ENCODE data around the gene ANLN.
"Not testable (repeated sequence)": the region's sequence is repeated elsewhere in the genome, so short reads cannot be mapped to it uniquely, and the experiment has no call there.

ANLN gene

DNA sequence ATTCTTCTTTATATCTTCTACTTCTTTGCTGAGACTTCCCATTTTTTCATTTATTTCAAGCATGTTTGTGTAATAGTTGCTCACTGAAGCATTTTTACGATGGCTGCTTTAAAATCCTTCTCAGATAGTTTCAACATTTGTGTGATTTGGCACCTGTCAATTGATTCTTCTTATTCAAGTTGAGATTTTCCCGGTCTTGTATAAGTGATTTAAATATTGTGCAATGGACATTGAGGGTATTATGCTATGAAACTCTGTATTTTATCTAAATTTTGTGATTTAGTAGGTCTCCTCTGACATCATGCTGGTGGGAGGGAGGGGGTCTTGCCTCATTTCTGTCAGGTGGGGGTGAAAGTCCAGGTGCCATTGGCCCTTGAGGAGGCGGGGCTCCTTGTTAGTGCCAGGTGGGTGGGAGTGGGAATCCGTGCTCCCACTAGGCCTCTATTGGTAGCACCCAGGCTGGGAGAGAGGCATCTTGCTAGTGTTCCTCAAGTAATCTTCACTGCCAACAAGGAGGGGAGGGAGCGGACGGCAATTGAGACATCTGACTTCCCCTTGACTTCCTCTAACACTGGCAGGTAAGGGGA lies 73.0 kb downstream of the ANLN start:
- no peaks in the 10 kb centered on the region for H3K36me3 ChIP-seq (ENCODE audit: control insufficient read depth, insufficient read depth, low read length)
- H3K27me3 ChIP-seq (ENCODE audit: control insufficient read depth, insufficient read depth, low read length), result no peaks in the 10 kb centered on the region
- no peak overlapping the region for H3K9ac ChIP-seq (ENCODE audit: low read length)
- no peaks in the 10 kb centered on the region for H3K4me1 ChIP-seq (ENCODE audit: control insufficient read depth, insufficient read depth, low read length)
- no peak overlapping the region for H3K4me3 ChIP-seq (ENCODE audit: low read length)
- H3K27ac ChIP-seq (ENCODE audit: low read depth, low read length), result no peak overlapping the region

DNA sequence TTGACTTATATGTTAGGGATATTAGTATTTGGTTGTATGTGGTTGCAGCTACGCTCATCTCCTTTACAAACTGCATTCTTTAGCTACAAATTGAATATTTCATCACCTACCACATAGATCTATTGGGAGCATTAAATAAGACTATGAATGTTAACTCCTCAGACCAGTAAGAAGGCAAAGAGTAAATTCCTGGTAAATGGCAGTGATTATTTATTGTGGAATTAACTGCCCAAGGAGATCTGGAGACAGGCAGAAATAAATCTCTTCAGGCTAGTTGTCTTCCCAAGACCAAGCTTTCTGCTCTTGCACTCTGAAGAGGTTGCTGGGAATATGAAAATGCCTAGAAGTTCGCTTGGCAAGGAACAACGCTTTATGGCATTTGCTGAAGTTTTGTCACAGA lies 74.6 kb downstream of the ANLN start:
- Histone ChIP-seq H3K27ac (ENCODE audit: low read depth, low read length) (no peak overlapping the region), H3K36me3 (ENCODE audit: control insufficient read depth, insufficient read depth, low read length) (no peaks in the 10 kb centered on the region), H3K9ac (ENCODE audit: low read length) (no peak overlapping the region), H3K4me1 (ENCODE audit: control insufficient read depth, insufficient read depth, low read length) (no peaks in the 10 kb centered on the region), H3K4me3 (ENCODE audit: low read length) (no peak overlapping the region), H3K27me3 (ENCODE audit: control insufficient read depth, insufficient read depth, low read length) (no peaks in the 10 kb centered on the region)

DNA sequence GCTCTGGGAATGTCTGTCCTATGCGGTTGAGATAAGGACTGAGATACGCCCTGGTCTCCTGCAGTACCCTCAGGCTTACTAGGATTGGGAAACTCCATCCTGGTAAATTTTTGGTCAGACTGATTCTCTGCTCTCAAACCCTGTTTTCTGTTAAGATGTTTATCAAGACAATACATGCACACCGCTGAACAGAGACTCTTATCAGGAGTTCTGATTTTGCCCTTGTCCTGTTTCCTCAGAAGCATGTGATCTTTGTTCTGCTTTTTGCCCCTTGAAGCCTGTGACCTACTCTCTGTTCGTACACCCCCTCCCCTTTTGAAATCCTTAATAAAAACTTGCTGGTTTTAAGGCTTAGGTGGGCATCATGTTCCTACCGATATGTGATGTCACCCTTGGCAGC lies 76.3 kb downstream of the ANLN start:
- not testable (repeated sequence) for H3K9ac ChIP-seq (ENCODE audit: low read length); H3K36me3 ChIP-seq (ENCODE audit: control insufficient read depth, insufficient read depth, low read length); H3K27me3 ChIP-seq (ENCODE audit: control insufficient read depth, insufficient read depth, low read length); H3K4me1 ChIP-seq (ENCODE audit: control insufficient read depth, insufficient read depth, low read length); H3K27ac ChIP-seq (ENCODE audit: low read depth, low read length); H3K4me3 ChIP-seq (ENCODE audit: low read length)

DNA sequence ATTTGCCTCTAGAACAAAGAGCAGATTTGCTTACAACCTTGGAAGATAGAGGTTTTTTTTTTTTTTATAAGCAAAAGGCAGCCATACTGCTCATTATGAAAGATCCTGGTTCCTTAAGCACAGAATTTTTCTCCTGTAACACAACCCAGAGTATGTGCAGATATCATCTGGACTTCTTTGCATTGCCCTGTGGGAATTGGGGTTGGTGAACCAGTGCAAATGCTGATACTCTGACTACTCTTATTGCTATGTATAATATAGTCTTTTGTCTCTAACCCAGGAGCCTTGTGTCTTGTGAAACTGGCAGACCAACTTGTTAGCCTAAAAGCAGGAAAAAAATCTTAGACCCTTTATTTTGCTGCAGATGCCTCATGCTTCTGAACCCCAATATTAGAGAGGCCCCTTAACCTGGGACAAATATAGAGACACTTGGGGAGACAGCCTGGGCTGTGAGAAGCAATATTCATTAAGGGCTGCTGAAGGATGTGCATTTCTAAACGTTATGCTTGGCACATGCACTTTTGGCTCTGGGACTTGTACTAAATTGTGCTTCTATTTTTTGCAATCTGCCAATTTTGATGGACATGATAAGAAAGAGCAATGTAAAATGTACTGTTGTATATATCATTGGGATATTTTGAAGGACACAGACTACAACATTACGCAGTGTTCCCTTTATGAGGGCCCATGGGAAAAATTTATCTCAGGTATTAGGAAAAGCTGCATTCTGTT lies 78.9 kb downstream of the ANLN start:
- Histone ChIP-seq H3K36me3 (ENCODE audit: control insufficient read depth, insufficient read depth, low read length) (no peaks in the 10 kb centered on the region), H3K4me3 (ENCODE audit: low read length) (no peak overlapping the region)

DNA sequence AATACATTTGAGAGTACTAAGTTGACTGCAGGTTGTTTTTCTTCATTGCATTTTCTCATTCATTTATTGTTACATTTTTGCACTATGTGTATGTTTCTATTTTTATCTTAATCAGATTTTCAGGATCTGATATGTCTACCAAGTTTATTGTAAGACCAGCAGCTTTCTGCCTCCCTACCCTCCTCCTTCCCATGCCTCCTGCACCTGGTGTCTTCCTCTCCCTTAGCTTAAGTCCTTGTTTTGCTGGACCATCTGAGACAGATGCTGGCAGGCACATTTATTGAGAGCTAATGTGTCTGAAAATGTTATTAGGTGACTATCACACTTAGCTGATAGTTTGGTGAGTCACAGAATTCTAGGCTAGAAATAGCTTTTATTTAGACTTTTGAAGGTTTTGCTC lies 79.6 kb downstream of the ANLN start:
- Histone ChIP-seq H3K36me3 (ENCODE audit: control insufficient read depth, insufficient read depth, low read length) (no peaks in the 10 kb centered on the region), H3K27me3 (ENCODE audit: control insufficient read depth, insufficient read depth, low read length) (no peaks in the 10 kb centered on the region), H3K27ac (ENCODE audit: low read depth, low read length) (no peak overlapping the region)

More for the DNA sequence above, 78.9 kb downstream of the ANLN start:
- Histone ChIP-seq H3K27me3 (ENCODE audit: control insufficient read depth, insufficient read depth, low read length) (no peaks in the 10 kb centered on the region), H3K9ac (ENCODE audit: low read length) (no peak overlapping the region), H3K4me1 (ENCODE audit: control insufficient read depth, insufficient read depth, low read length) (no peaks in the 10 kb centered on the region), H3K27ac (ENCODE audit: low read depth, low read length) (no peak overlapping the region)

DNA sequence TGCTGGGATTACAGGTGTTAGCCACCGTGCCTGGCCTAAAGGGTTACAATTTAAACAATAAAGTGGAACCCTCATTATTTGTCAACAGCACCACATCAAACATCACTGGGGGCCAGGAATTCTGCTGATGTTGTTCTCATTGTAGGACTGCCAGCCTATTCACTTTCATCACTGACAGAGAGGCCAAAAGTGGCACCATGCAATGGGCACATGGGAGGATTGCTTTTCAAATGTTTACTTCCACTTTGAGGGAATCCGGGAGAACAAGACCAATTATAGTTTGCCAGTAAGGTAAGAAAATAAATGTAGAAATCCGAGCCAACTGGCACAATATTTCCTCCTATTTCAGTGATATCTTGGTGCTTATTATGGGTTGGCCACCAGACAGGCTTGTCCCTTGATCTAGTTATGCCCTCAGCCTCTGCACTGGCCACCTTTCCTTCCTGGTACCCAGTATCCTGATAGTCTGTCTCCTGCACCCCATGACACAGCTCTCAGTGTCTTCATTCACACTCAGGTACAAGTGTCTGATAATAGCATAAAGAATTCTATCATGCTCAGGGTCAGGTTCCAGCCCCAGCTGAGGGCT lies 82.6 kb downstream of the ANLN start:
- no peaks in the 10 kb centered on the region for H3K36me3 ChIP-seq (ENCODE audit: control insufficient read depth, insufficient read depth, low read length)
- no peak overlapping the region for H3K27ac ChIP-seq (ENCODE audit: low read depth, low read length)
- no peaks in the 10 kb centered on the region for H3K27me3 ChIP-seq (ENCODE audit: control insufficient read depth, insufficient read depth, low read length)
- H3K4me3 ChIP-seq (ENCODE audit: low read length), result no peak overlapping the region
- no peak overlapping the region for H3K9ac ChIP-seq (ENCODE audit: low read length)
- H3K4me1 ChIP-seq (ENCODE audit: control insufficient read depth, insufficient read depth, low read length), result no peaks in the 10 kb centered on the region

More for the DNA sequence above, 79.6 kb downstream of the ANLN start:
- no peaks in the 10 kb centered on the region for H3K4me1 ChIP-seq (ENCODE audit: control insufficient read depth, insufficient read depth, low read length)
- H3K9ac ChIP-seq (ENCODE audit: low read length), result no peak overlapping the region
- H3K4me3 ChIP-seq (ENCODE audit: low read length), result no peak overlapping the region

DNA sequence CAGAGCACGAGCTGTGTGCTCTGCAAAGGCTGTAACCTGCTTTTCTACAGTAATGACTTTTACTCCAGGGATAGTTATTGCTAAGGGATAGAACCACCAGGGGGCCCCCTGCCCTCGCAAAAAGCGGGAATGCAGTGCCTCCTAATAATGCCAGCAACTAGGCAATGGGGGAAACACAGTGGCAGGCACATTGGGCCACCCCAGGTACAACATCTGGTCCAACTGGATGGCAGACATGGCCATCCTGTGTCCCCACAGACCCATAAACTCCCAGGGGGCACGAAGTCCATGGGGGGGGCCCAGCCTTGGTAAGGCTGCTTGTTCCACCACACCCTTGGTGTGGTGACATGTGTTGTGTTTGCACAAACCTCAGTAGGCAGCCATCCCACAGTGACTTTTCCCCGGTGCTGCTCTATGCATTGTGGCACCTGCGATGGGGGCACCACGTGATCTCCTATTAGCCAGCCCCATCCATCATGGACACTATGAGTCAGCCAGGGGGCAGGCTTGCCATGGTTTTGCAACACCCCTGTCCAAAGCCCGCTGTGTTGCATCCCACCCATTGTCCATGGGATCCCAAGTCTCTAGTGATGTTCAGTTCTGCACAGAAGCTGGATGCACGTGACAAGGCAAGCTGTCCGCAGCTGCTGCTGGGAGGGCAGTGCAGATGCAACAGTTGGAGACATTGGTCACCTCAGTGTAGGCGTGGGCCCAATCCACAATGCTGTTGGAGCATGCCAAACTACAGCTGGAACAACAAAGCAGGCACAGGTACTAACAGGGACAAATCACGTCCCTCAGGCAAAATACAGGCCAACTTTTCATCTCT lies 84.0 kb downstream of the ANLN start:
- H3K36me3 ChIP-seq (ENCODE audit: control insufficient read depth, insufficient read depth, low read length), result no peaks in the 10 kb centered on the region
- no peak overlapping the region for H3K27ac ChIP-seq (ENCODE audit: low read depth, low read length)
- no peaks in the 10 kb centered on the region for H3K27me3 ChIP-seq (ENCODE audit: control insufficient read depth, insufficient read depth, low read length)
- H3K4me3 ChIP-seq (ENCODE audit: low read length), result no peak overlapping the region
- no peaks in the 10 kb centered on the region for H3K4me1 ChIP-seq (ENCODE audit: control insufficient read depth, insufficient read depth, low read length)
- no peak overlapping the region for H3K9ac ChIP-seq (ENCODE audit: low read length)

DNA sequence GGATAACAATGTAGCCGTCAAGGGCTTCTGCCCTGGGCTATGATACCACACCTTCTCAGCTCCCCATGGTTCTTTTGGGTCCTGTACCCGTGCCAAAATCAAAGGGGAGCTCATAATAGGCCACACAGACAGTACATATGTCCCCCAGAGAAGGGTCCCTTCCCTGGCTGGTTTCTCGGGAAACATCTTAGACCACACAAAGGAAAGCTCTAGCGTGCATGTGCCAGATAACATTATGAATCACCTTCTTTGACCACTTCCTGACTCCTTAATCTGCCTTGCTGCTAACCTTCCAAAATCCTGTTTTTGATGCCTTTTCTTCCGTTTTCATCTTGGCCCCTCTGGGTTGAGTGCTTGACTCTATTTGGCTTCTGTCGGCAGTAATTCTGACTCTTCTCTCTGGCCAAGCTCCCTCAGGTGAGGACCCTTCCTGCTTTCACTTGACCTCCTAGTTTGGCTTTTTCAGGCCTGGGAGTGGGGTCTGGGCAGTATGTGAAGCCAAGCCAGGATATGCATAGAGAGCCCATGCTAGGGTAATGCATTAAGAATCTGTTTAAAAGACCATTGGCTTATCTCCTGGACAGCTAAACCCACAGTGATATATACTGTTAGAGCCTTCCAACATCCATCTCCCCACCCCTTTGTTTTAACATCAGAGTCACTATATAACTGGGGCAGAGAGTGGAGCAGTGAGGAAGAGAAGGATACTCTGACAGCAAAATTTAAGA lies 84.8 kb downstream of the ANLN start:
- Histone ChIP-seq H3K4me3 (ENCODE audit: low read length) (no peak overlapping the region), H3K27me3 (ENCODE audit: control insufficient read depth, insufficient read depth, low read length) (no peaks in the 10 kb centered on the region)

DNA sequence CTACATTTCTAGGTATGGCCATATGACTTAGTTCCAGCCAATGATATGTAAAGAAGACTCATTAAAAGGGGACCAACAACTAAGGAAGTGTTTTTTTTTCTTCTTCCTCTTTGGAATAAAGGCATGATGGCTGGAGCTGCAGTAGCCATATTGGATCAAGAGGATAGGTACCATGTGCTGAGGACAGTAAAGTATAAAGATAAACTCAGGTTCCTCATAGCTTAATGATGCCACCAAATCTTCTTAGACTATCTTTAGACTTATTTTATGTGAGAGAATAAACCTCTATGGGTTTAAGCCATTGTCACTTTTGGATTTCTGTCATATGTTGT lies 85.3 kb downstream of the ANLN start:
- no peak overlapping the region for H3K9ac ChIP-seq (ENCODE audit: low read length)
- no peak overlapping the region for H3K27ac ChIP-seq (ENCODE audit: low read depth, low read length)
- no peaks in the 10 kb centered on the region for H3K36me3 ChIP-seq (ENCODE audit: control insufficient read depth, insufficient read depth, low read length)
- no peaks in the 10 kb centered on the region for H3K27me3 ChIP-seq (ENCODE audit: control insufficient read depth, insufficient read depth, low read length)
- H3K4me1 ChIP-seq (ENCODE audit: control insufficient read depth, insufficient read depth, low read length), result no peaks in the 10 kb centered on the region
- H3K4me3 ChIP-seq (ENCODE audit: low read length), result no peak overlapping the region

More for the DNA sequence above, 84.8 kb downstream of the ANLN start:
- Histone ChIP-seq H3K27ac (ENCODE audit: low read depth, low read length) (no peak overlapping the region), H3K36me3 (ENCODE audit: control insufficient read depth, insufficient read depth, low read length) (no peaks in the 10 kb centered on the region), H3K4me1 (ENCODE audit: control insufficient read depth, insufficient read depth, low read length) (no peaks in the 10 kb centered on the region), H3K9ac (ENCODE audit: low read length) (no peak overlapping the region)

DNA sequence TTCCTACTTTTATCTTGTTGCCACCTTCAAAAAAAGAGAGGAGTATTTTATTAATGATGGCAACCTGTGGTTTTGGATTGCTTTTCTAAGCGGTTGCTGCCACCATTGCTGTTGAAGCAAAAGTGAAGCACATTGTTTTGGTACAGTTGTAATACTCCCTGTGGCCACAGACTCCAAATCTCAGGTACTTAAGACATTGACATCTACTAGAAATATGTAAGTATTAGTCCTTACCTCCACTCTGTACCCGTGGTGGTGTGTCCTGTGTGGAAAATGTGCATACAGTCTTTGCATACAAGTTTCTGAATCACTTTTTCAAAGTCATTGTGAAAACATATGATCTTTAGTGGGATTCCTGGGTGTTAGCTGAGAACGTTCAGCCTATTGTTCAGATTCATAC lies 85.7 kb downstream of the ANLN start:
- H3K9ac ChIP-seq (ENCODE audit: low read length), result no peak overlapping the region
- H3K27me3 ChIP-seq (ENCODE audit: control insufficient read depth, insufficient read depth, low read length), result no peaks in the 10 kb centered on the region
- no peak overlapping the region for H3K27ac ChIP-seq (ENCODE audit: low read depth, low read length)
- H3K4me1 ChIP-seq (ENCODE audit: control insufficient read depth, insufficient read depth, low read length), result no peaks in the 10 kb centered on the region
- H3K4me3 ChIP-seq (ENCODE audit: low read length), result no peak overlapping the region
- H3K36me3 ChIP-seq (ENCODE audit: control insufficient read depth, insufficient read depth, low read length), result no peaks in the 10 kb centered on the region

DNA sequence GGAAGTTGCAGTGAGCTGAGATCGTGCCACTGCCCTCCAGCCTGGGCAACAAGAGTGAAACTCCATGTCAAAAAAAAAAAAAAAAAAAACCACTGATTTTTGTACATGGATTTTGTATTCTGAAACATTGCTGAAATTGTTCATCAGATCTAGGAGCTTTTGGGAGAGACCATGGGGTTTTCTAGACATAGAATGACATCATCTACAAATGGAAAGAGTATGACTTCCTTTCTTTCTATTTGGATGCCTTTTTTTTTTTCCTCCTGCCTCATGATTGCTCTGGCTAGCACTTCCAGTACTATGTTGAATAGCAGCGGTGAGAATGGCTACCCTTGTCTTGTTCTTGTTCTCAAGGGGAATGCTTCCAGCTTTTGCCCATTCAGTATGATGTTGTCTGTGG lies 89.1 kb downstream of the ANLN start:
- H3K27ac ChIP-seq (ENCODE audit: low read depth, low read length), result no peak overlapping the region
- no peak overlapping the region for H3K4me3 ChIP-seq (ENCODE audit: low read length)
- no peaks in the 10 kb centered on the region for H3K4me1 ChIP-seq (ENCODE audit: control insufficient read depth, insufficient read depth, low read length)
- no peaks in the 10 kb centered on the region for H3K36me3 ChIP-seq (ENCODE audit: control insufficient read depth, insufficient read depth, low read length)
- no peaks in the 10 kb centered on the region for H3K27me3 ChIP-seq (ENCODE audit: control insufficient read depth, insufficient read depth, low read length)
- no peak overlapping the region for H3K9ac ChIP-seq (ENCODE audit: low read length)

DNA sequence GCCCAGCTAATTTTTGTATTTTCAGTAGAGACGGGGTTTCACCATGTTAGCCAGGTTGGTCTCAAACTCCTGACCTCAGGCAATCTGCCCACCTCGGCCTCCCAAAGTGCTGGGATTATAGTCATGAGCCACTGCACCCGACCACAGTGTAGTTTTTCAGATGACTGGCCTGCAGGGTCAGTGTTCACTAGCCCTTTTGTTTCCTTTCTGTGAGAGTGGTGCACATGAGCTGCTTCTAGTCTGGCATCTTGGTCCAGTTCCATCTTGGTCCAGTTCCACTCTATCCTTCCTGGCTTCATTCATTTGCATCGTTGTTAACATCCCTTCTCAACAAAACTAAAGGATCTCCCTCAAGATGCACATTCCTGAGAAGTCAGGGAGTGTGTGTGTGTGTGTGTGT lies 94.2 kb downstream of the ANLN start:
- H3K4me1 ChIP-seq (ENCODE audit: control insufficient read depth, insufficient read depth, low read length); H3K9ac ChIP-seq (ENCODE audit: low read length); H3K27me3 ChIP-seq (ENCODE audit: control insufficient read depth, insufficient read depth, low read length); H3K27ac ChIP-seq (ENCODE audit: low read depth, low read length); H3K4me3 ChIP-seq (ENCODE audit: low read length); H3K36me3 ChIP-seq (ENCODE audit: control insufficient read depth, insufficient read depth, low read length): not testable (repeated sequence)
